GM23338 (cell line): ENCODE data around the gene CRMP1. TPM values are rescaled to one million over a fixed set of nuclear protein-coding genes. Genes with fewer than 3 reads are reported as not detected.

Experiments
- ATAC-seq: fragments of 200-7000 bp; cut with Tn5 transposase; 3 replicates; pipeline ENCODE4 v1.9.1; 2020
- DNase-seq: peaks from one replicate; pipeline ENCODE4 v3.0.0-alpha.2; 2015; ENCODE audit warnings: low spot score
- H2AFZ ChIP-seq: fragments of 200-600 bp; sonication (generic); 2 replicates; pipeline ENCODE4 v1.8.0; 2016; ENCODE audit warnings: antibody characterized with exemption, mild to moderate bottlenecking, moderate library complexity
- H3F3A ChIP-seq: fragments of 200-600 bp; sonication (generic); replicated peaks from 2 replicates; pipeline ENCODE4 v1.8.0; 2017; ENCODE audit warnings: antibody characterized with exemption, mixed run types, low read depth
- H3K27ac ChIP-seq: fragments of 200-600 bp; sonication (generic); 2 replicates; pipeline ENCODE4 v1.6.1; 2016; ENCODE audit warnings: low read depth
- H3K27me3 ChIP-seq: fragments of 200-600 bp; sonication (generic); 2 replicates; pipeline ENCODE4 v1.8.0; 2016; ENCODE audit warnings: mild to moderate bottlenecking, mixed run types, moderate library complexity; ENCODE audit not compliant: insufficient read depth
- H3K36me3 ChIP-seq: fragments of 200-600 bp; sonication (generic); 2 replicates; pipeline ENCODE4 v1.8.0; 2016; ENCODE audit warnings: mild to moderate bottlenecking; ENCODE audit not compliant: insufficient read depth
- H3K4me1 ChIP-seq: fragments of 200-600 bp; sonication (generic); 2 replicates; pipeline ENCODE4 v1.8.0; 2016; ENCODE audit warnings: mild to moderate bottlenecking, moderate library complexity; ENCODE audit not compliant: insufficient read depth
- H3K4me2 ChIP-seq: fragments of 200-600 bp; sonication (generic); 2 replicates; pipeline ENCODE4 v1.7.1; 2017; ENCODE audit warnings: mixed run types
- H3K4me3 ChIP-seq: fragments of 200-600 bp; sonication (generic); 2 replicates; pipeline ENCODE4 v1.6.1; 2016; ENCODE audit warnings: mixed run types
- H3K79me2 ChIP-seq: fragments of 200-600 bp; sonication (generic); replicated peaks from 2 replicates; pipeline ENCODE4 v1.8.0; 2017; ENCODE audit warnings: mild to moderate bottlenecking; ENCODE audit not compliant: insufficient read depth
- H3K9me2 ChIP-seq: fragments of 200-600 bp; sonication (generic); 2 replicates; pipeline ENCODE4 v1.8.0; 2017; ENCODE audit not compliant: insufficient read depth
- H4K20me1 ChIP-seq: fragments of 200-600 bp; sonication (generic); replicated peaks from 2 replicates; pipeline ENCODE4 v1.8.0; 2017; ENCODE audit warnings: mild to moderate bottlenecking; ENCODE audit not compliant: insufficient read depth
- H3K27ac Mint-ChIP-seq: 2 replicates; pipeline ENCODE4 v1.8.0; 2020; ENCODE audit warnings: inconsistent platforms, mild to moderate bottlenecking, moderate library complexity, mixed read lengths
- H3K27me3 Mint-ChIP-seq: 3 replicates; pipeline ENCODE4 v1.8.0; 2022; ENCODE audit warnings: low read depth, mild to moderate bottlenecking, moderate library complexity, mixed read lengths, inconsistent platforms; ENCODE audit not compliant: insufficient read depth, poor library complexity
- H3K36me3 Mint-ChIP-seq: 3 replicates; pipeline ENCODE4 v1.8.0; 2021; ENCODE audit warnings: low read depth, mild to moderate bottlenecking, inconsistent platforms, moderate library complexity, mixed read lengths
- H3K4me1 Mint-ChIP-seq: 3 replicates; pipeline ENCODE4 v1.8.0; 2020; ENCODE audit warnings: mild to moderate bottlenecking, inconsistent platforms, mixed read lengths
- H3K4me3 Mint-ChIP-seq: 3 replicates; pipeline ENCODE4 v1.8.0; 2021; ENCODE audit warnings: moderate library complexity, mild to moderate bottlenecking, inconsistent platforms, mixed read lengths
- H3K9me3 Mint-ChIP-seq: 3 replicates; pipeline ENCODE4 v1.8.0; 2020; ENCODE audit warnings: moderate library complexity, mild to moderate bottlenecking, inconsistent platforms, mixed read lengths
- EZH2 ChIP-seq: fragments of 200-600 bp; sonication (generic); IDR thresholded peaks from one replicate; pipeline ENCODE4 v1.8.0; 2017; ENCODE audit warnings: antibody characterized with exemption, mild to moderate bottlenecking, low read depth; ENCODE audit not compliant: unreplicated experiment
- polyA plus RNA-seq: library from polyadenylated mRNA; unstranded; fragments of >200 nt; fragmentation: Nextera tagmentation; extraction: Ambion mirVana; gene quantifications from 2 replicates; pipeline ENCODE4 v1.2.1, GENCODE V29; 2016
- total RNA-seq: library from RNA; depleted of rRNA; stranded (reverse); fragments of >200 nt; shearing (Covaris generic); gene quantifications from 2 replicates; pipeline ENCODE4 v1.2.3, GENCODE V29; 2014
- TF ChIP-seq, protein P1 (sequence below), 2 experiments: fragments of 200-600 bp in 1 of 2; sonication (generic) in 1 of 2; conservative IDR thresholded peaks; 2 replicates each; pipeline versions ENCODE4 v1.5.1 to v1.6.1; 2016 to 2017; ENCODE audit warnings: antibody characterized with exemption in 2 of 2, low read depth in 2 of 2, mild to moderate bottlenecking in 2 of 2, moderate library complexity in 1 of 2
- TF ChIP-seq, protein P2 (sequence below): IDR thresholded peaks from one replicate; pipeline ENCODE4 v1.6.1; 2018; ENCODE audit warnings: antibody characterized with exemption; ENCODE audit not compliant: unreplicated experiment

Gene CRMP1
- total and polyA plus RNA-seq, 2 experiments from 2014 or later, result 52.7 to 146 TPM

DNA sequence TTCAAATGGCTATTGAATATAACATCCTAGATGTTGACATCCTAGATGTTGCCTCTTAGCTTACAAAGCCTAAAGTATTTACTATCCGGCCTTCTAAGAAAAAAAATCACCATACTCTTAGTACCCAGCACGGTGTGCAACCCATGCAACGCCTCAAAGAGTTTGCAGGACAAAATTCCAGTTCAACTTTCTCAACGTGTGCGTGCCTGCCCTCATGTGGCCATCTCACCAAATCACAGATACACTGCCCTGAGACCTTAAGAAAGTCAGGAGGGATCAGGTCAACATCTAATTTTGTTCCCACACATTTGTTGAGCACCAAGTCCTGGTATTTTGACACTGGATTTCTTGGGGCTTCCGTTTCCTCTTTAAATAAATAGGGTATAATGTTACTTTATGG, 68.3 kb downstream of the CRMP1 start:
- no peak overlapping the region for H3K4me2 ChIP-seq
- H3K27ac ChIP-seq, result no peak overlapping the region
- H3K4me3 ChIP-seq, result no peak overlapping the region
- H3K4me1 ChIP-seq, result no peaks in the 10 kb centered on the region
- TF ChIP-seq, protein P1, sequence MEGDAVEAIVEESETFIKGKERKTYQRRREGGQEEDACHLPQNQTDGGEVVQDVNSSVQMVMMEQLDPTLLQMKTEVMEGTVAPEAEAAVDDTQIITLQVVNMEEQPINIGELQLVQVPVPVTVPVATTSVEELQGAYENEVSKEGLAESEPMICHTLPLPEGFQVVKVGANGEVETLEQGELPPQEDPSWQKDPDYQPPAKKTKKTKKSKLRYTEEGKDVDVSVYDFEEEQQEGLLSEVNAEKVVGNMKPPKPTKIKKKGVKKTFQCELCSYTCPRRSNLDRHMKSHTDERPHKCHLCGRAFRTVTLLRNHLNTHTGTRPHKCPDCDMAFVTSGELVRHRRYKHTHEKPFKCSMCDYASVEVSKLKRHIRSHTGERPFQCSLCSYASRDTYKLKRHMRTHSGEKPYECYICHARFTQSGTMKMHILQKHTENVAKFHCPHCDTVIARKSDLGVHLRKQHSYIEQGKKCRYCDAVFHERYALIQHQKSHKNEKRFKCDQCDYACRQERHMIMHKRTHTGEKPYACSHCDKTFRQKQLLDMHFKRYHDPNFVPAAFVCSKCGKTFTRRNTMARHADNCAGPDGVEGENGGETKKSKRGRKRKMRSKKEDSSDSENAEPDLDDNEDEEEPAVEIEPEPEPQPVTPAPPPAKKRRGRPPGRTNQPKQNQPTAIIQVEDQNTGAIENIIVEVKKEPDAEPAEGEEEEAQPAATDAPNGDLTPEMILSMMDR (conservative IDR thresholded peaks at IDR 0.05; ENCODE audit: low read depth in 2 of 2), result peak; percentile 65 to 67
- TF ChIP-seq EZH2, result no peak
- TF ChIP-seq, protein P2, sequence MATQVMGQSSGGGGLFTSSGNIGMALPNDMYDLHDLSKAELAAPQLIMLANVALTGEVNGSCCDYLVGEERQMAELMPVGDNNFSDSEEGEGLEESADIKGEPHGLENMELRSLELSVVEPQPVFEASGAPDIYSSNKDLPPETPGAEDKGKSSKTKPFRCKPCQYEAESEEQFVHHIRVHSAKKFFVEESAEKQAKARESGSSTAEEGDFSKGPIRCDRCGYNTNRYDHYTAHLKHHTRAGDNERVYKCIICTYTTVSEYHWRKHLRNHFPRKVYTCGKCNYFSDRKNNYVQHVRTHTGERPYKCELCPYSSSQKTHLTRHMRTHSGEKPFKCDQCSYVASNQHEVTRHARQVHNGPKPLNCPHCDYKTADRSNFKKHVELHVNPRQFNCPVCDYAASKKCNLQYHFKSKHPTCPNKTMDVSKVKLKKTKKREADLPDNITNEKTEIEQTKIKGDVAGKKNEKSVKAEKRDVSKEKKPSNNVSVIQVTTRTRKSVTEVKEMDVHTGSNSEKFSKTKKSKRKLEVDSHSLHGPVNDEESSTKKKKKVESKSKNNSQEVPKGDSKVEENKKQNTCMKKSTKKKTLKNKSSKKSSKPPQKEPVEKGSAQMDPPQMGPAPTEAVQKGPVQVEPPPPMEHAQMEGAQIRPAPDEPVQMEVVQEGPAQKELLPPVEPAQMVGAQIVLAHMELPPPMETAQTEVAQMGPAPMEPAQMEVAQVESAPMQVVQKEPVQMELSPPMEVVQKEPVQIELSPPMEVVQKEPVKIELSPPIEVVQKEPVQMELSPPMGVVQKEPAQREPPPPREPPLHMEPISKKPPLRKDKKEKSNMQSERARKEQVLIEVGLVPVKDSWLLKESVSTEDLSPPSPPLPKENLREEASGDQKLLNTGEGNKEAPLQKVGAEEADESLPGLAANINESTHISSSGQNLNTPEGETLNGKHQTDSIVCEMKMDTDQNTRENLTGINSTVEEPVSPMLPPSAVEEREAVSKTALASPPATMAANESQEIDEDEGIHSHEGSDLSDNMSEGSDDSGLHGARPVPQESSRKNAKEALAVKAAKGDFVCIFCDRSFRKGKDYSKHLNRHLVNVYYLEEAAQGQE, result no peak
- H3K27me3 Mint-ChIP-seq, result peaks cover 10% of the 10 kb centered on the region
- no peak overlapping the region for H3K4me3 Mint-ChIP-seq
- H3K36me3 Mint-ChIP-seq, result peaks cover 83% of the 10 kb centered on the region
- peaks cover 11% of the 10 kb centered on the region for H3K36me3 ChIP-seq
- ATAC-seq, result peak; percentile 27; the same call in 2 of the 3 replicates
- H3K9me3 Mint-ChIP-seq, result no peaks in the 10 kb centered on the region
- H3F3A ChIP-seq, result peaks cover 8% of the 10 kb centered on the region; the same call in 1 of the 2 replicates
- H3K4me1 Mint-ChIP-seq, result peaks cover 6% of the 10 kb centered on the region; the same call in 1 of the 3 replicates
- no peaks in the 10 kb centered on the region for H3K79me2 ChIP-seq
- no peak overlapping the region for H2AFZ ChIP-seq
- H3K9me2 ChIP-seq, result no peaks in the 10 kb centered on the region
- no peak overlapping the region for H3K27ac Mint-ChIP-seq
- DNase-seq, result peak; percentile 64
- no peaks in the 10 kb centered on the region for H3K27me3 ChIP-seq
- H4K20me1 ChIP-seq, result peaks cover 27% of the 10 kb centered on the region

DNA sequence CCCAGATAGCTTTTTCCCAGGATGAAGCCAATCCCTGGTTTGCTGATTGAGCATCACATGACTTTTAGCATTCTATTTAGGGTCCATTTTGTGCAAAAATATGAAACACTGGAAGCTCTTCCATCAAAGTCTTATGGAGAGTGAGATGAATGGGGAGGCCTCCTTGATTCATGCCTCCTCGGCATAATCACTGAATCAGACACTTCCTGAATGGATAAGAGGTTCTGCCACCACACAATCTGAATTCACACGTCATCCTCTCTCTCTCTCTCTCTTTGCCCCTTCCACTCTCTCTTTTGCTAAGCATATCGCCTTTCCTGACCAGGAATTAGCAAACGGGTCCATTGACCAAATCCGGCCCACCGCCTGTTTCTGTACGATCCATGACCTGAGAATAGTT, 68.7 kb downstream of the CRMP1 start:
- Mint-ChIP-seq H3K9me3 (no peaks in the 10 kb centered on the region), H3K27ac (no peak overlapping the region), H3K36me3 (peaks cover 84% of the 10 kb centered on the region), H3K27me3 (peaks cover 10% of the 10 kb centered on the region), H3K4me1 (peaks cover 6% of the 10 kb centered on the region; the same call in 1 of the 3 replicates), H3K4me3 (no peak overlapping the region)
- peaks cover 27% of the 10 kb centered on the region for H4K20me1 ChIP-seq
- H3K9me2 ChIP-seq, result no peaks in the 10 kb centered on the region
- no peak overlapping the region for H3K4me2 ChIP-seq
- H3K27me3 ChIP-seq, result no peaks in the 10 kb centered on the region
- H3K4me3 ChIP-seq, result no peak overlapping the region
- H2AFZ ChIP-seq, result no peak overlapping the region
- no peaks in the 10 kb centered on the region for H3K4me1 ChIP-seq
- DNase-seq (no peak), ATAC-seq (no peak)
- H3F3A ChIP-seq, result peaks cover 8% of the 10 kb centered on the region; the same call in 1 of the 2 replicates
- H3K27ac ChIP-seq, result no peak overlapping the region
- peaks cover 10% of the 10 kb centered on the region for H3K36me3 ChIP-seq
- H3K79me2 ChIP-seq, result no peaks in the 10 kb centered on the region
- TF ChIP-seq, protein P1 (conservative IDR thresholded peaks at IDR 0.05; ENCODE audit: low read depth in 2 of 2), result no peak
- TF ChIP-seq, protein P2, result no peak
